ENCODE measurements around the gene SYT8.

Gene SYT8

DNA sequence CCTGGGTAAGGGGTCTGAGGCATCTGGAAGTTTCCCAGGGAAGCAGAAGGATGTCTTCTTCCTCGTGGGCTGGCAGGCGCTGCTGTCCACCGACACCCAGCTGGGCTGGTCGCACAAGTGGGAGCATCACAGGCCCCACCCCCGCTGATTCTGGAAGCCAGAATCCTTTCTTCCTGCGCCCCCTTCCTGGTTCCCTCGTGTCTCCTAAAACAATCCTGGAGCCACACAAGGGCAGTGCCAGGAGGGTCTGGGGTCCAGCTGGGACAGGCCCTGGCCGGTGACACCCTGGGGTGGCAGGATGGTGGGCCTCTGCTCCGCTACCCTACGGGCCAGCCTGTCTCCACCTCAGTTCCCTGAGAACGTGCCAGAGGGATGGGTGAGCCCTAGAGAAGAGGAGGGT, 22.3 kb downstream of the SYT8 start:
- no peak overlapping the region for H3K4me3 ChIP-seq (ENCODE audit: low read depth, low read length)
- no peak for DNase-seq (ENCODE audit: low read depth)
- TF ChIP-seq, protein P1, sequence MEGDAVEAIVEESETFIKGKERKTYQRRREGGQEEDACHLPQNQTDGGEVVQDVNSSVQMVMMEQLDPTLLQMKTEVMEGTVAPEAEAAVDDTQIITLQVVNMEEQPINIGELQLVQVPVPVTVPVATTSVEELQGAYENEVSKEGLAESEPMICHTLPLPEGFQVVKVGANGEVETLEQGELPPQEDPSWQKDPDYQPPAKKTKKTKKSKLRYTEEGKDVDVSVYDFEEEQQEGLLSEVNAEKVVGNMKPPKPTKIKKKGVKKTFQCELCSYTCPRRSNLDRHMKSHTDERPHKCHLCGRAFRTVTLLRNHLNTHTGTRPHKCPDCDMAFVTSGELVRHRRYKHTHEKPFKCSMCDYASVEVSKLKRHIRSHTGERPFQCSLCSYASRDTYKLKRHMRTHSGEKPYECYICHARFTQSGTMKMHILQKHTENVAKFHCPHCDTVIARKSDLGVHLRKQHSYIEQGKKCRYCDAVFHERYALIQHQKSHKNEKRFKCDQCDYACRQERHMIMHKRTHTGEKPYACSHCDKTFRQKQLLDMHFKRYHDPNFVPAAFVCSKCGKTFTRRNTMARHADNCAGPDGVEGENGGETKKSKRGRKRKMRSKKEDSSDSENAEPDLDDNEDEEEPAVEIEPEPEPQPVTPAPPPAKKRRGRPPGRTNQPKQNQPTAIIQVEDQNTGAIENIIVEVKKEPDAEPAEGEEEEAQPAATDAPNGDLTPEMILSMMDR (IDR thresholded peaks at IDR 0.05; ENCODE audit: insufficient read depth, low read depth, low read length, missing control alignments): no peak

DNA sequence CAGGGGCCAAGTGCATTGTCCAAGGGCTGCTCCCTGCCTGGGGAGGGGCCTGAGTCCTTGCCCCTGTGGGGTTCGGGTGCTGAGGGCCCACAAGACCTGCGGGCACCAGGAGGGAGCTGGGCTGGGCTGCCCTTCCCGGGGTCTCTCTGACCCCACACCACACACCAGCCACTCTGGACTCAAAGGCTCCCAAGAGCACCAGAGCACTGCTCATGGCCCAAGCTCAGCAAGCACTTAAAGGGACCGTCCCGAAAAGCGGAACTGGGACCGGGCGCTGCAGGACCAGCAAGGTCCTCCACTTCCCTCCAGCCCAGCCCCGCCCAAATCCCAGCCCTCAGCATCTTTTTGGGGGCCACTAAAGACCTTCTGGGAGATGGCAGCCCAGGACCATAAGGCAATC, 23.4 kb downstream of the SYT8 start:
- no peak overlapping the region for H3K4me3 ChIP-seq (ENCODE audit: low read depth, low read length)
- TF ChIP-seq, protein P1 (IDR thresholded peaks at IDR 0.05; ENCODE audit: insufficient read depth, low read depth, low read length, missing control alignments): no peak
- no peak for DNase-seq (ENCODE audit: low read depth)

DNA sequence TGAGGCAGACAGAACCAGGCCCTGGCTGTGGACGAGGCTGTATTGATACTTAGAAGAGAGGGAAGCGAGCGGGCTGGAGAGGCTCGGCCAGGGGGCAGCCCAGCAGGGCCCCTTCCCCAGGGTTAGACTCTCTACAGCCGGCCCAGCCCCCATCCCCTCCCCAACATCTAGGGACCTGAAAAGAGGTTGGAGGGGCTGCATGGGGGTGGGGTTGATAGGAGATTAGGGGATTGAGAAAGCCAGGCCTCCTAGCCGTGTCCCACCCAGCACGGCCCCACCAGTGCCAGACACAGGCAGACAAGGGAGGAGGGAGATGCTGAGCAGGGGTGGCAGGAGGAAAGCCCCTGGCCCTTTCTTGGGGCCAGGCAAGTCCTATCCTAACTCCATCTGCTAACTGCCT, 23.8 kb downstream of the SYT8 start:
- DNase-seq (ENCODE audit: low read depth): no peak
- no peak overlapping the region for H3K4me3 ChIP-seq (ENCODE audit: low read depth, low read length)
- TF ChIP-seq, protein P1 (IDR thresholded peaks at IDR 0.05; ENCODE audit: insufficient read depth, low read depth, low read length, missing control alignments): no peak

DNA sequence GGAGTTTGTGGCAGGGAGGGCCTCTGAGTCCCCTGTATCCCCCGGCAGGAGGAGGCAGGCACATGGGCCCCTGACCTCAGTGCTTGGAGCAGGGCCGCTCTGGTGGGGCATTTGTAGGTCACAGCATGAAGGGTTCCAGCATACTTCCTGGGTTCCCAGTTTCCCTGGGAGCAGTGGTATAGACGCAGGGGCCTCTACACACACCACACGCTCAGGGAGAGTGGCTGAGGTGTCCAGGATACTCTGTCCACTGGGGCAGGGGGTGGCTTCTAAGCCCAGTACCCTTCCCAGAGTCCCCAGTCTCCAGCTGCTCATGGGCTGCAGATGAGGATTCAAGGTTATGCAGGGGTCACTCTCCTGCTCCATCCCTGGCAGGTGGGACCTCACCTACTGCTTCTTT, 24.2 kb downstream of the SYT8 start:
- DNase-seq (ENCODE audit: low read depth): no peak
- TF ChIP-seq, protein P1 (IDR thresholded peaks at IDR 0.05; ENCODE audit: insufficient read depth, low read depth, low read length, missing control alignments): no peak

DNA sequence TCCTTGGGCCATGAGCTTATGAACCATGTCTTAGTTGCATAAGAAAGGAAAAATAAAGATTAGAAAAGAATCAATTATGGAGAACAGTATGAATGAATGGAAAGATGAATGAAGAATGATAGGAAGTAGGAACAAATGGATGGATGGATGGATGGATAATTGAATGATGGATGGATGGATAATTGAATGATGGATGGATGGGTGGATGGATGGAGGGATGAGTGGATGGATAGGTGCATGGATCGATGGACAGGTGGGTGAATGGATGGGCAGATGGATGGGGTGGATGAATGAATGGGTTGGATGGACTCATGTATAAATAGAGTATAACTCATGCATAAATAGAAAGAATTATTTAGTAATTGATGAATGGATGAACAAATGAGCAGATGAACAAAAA, 25.3 kb downstream of the SYT8 start:
- no peak for DNase-seq (ENCODE audit: low read depth)
- no peak overlapping the region for H3K4me3 ChIP-seq (ENCODE audit: low read depth, low read length)
- TF ChIP-seq, protein P1 (IDR thresholded peaks at IDR 0.05; ENCODE audit: insufficient read depth, low read depth, low read length, missing control alignments): no peak

More for the DNA sequence above, 24.2 kb downstream of the SYT8 start:
- H3K4me3 ChIP-seq (ENCODE audit: low read depth, low read length): no peak overlapping the region

DNA sequence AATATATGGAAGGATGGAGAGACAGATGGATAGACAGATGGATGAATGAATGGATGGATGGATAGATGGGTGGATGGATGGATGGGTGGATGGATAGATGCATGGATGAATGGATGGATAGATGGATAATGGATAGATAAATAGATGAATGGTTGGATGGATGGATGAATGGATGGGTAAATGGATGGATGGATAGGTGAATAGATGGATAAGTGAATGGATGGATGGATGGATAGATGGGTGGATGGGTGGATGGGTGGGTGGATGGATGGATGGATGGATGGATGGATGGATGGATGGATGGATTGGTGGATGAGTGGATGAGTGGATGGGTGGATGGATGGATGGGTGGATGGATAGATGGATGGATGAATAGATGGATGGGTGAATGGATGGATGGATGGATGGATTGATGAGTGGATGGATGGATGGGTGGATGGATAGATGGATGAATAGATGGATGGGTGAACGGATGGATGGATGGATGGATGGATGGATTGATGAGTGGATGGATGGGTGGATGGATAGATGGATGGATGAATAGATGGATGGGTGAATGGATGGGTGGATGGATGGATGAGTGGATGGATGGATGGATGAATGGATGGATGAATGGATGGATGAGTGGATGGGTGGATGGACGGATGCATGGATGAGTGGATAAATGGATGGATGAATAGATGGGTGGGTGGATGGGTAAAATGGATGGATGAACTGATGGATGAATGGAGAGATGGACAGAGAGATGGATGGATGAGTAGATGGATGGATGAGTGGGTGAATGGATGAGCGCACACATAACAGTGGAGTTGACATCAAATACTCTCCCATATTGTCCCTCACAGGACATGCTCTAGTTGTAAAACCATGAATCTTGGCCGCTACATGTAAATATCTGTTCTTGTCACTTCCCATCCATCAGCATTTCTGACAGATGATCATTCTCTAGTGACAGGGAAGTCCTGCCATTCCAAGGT, 26.9 kb downstream of the SYT8 start:
- no peak overlapping the region for H3K4me3 ChIP-seq (ENCODE audit: low read depth, low read length)
- DNase-seq (ENCODE audit: low read depth): no peak
- TF ChIP-seq, protein P1 (IDR thresholded peaks at IDR 0.05; ENCODE audit: insufficient read depth, low read depth, low read length, missing control alignments): no peak

All from GM12865 (cell line).